ENCODE measurements around the gene GSE1.

The GSE1 gene

GRCh38 chr16:85620374-85620773 lies 7.3 kb downstream of the GSE1 start:
- DNase-seq (ENCODE audit: low spot score): no peak

- no peak for DNase-seq (ENCODE audit: low spot score)
These were observed 8.7 kb downstream of the GSE1 start for GRCh38 chr16:85621698-85622428.

GRCh38 chr16:85622683-85623082 lies 9.6 kb downstream of the GSE1 start:
- DNase-seq (ENCODE audit: low spot score): no peak

- no peak for DNase-seq (ENCODE audit: low spot score)
These were observed 10.1 kb downstream of the GSE1 start for GRCh38 chr16:85623250-85623649.

- DNase-seq (ENCODE audit: low spot score): no peak
These were observed 11.0 kb downstream of the GSE1 start for GRCh38 chr16:85623997-85624601.

- no peak for DNase-seq (ENCODE audit: low spot score)
These were observed 11.5 kb downstream of the GSE1 start for GRCh38 chr16:85624646-85625045.

- DNase-seq (ENCODE audit: low spot score): no peak
These were observed 11.9 kb downstream of the GSE1 start for GRCh38 chr16:85625053-85625452.

GRCh38 chr16:85625485-85626117 lies 12.5 kb downstream of the GSE1 start:
- DNase-seq (ENCODE audit: low spot score): no peak

- DNase-seq (ENCODE audit: low spot score): no peak
These were observed 13.3 kb downstream of the GSE1 start for GRCh38 chr16:85626191-85626981.

GRCh38 chr16:85627089-85627488 lies 14.0 kb downstream of the GSE1 start:
- DNase-seq (ENCODE audit: low spot score): no peak

- no peak for DNase-seq (ENCODE audit: low spot score)
These were observed 14.6 kb downstream of the GSE1 start for GRCh38 chr16:85627526-85628264.

- DNase-seq (ENCODE audit: low spot score): no peak
These were observed 15.1 kb downstream of the GSE1 start for GRCh38 chr16:85628265-85628556.

- DNase-seq (ENCODE audit: low spot score): no peak
These were observed 15.5 kb downstream of the GSE1 start for GRCh38 chr16:85628645-85629044.

GRCh38 chr16:85629326-85629725 lies 16.2 kb downstream of the GSE1 start:
- DNase-seq (ENCODE audit: low spot score): no peak

- no peak for DNase-seq (ENCODE audit: low spot score)
These were observed 16.7 kb downstream of the GSE1 start for GRCh38 chr16:85629853-85630252.

GRCh38 chr16:85631230-85631629 lies 18.1 kb downstream of the GSE1 start:
- no peak for DNase-seq (ENCODE audit: low spot score)

GRCh38 chr16:85631802-85632393 lies 18.8 kb downstream of the GSE1 start:
- no peak for DNase-seq (ENCODE audit: low spot score)

GRCh38 chr16:85632709-85633437 lies 19.8 kb downstream of the GSE1 start:
- DNase-seq (ENCODE audit: low spot score): no peak

GRCh38 chr16:85633438-85633743 lies 20.3 kb downstream of the GSE1 start:
- DNase-seq (ENCODE audit: low spot score): no peak

GRCh38 chr16:85633888-85634287 lies 20.8 kb downstream of the GSE1 start:
- no peak for DNase-seq (ENCODE audit: low spot score)
